Measurements from ENCODE around the gene MDM4. TPM values are rescaled to one million over a fixed set of nuclear protein-coding genes. Genes with fewer than 3 reads are reported as not detected.
A peak's percentile ranks its signal among the peaks of the same experiment; 100 is the strongest.

Gene MDM4
- polyA plus RNA-seq, 3 donors = 20.6 to 82.2 (median 59.6) TPM

GRCh38 chr1:204576422-204576821 is 60.2 kb downstream of the MDM4 start:
- no peak for DNase-seq

- DNase-seq = no peak
These were observed 61.7 kb downstream of the MDM4 start for GRCh38 chr1:204577794-204578478.

- DNase-seq = no peak
These were observed 62.9 kb downstream of the MDM4 start for GRCh38 chr1:204578867-204579664.

- DNase-seq = no peak
These were observed 63.5 kb downstream of the MDM4 start for GRCh38 chr1:204579681-204580080.

- no peak for DNase-seq
These were observed 64.7 kb downstream of the MDM4 start for GRCh38 chr1:204580862-204581261.

- no peak for DNase-seq
These were observed 65.6 kb downstream of the MDM4 start for GRCh38 chr1:204581759-204582158.

GRCh38 chr1:204583909-204584632 is 67.9 kb downstream of the MDM4 start:
- no peak for DNase-seq

GRCh38 chr1:204584699-204585372 is 68.6 kb downstream of the MDM4 start:
- DNase-seq = no peak

GRCh38 chr1:204587621-204588020 is 71.4 kb downstream of the MDM4 start:
- DNase-seq = no peak

- DNase-seq = no peak
These were observed 72.6 kb downstream of the MDM4 start for GRCh38 chr1:204588826-204589225.

- DNase-seq = no peak
These were observed 73.3 kb downstream of the MDM4 start for GRCh38 chr1:204589409-204590038.

- DNase-seq = no peak
These were observed 75.4 kb downstream of the MDM4 start for GRCh38 chr1:204591473-204592090.

- DNase-seq = no peak
These were observed 76.2 kb downstream of the MDM4 start for GRCh38 chr1:204592246-204592948.

GRCh38 chr1:204598319-204598969 is 82.2 kb downstream of the MDM4 start:
- no peak for DNase-seq

- DNase-seq = no peak
These were observed 82.9 kb downstream of the MDM4 start for GRCh38 chr1:204599098-204599497.

GRCh38 chr1:204599596-204599995 is 83.4 kb downstream of the MDM4 start:
- no peak for DNase-seq

- no peak for DNase-seq
These were observed 84.0 kb downstream of the MDM4 start for GRCh38 chr1:204600203-204600602.

GRCh38 chr1:204600968-204601367 is 84.8 kb downstream of the MDM4 start:
- DNase-seq = no peak

- peak; percentile 43 for DNase-seq
These were observed 85.9 kb downstream of the MDM4 start for GRCh38 chr1:204602111-204602579.
